Left forelimb (tissue), 1 donor: ENCODE measurements around the gene SWI5.
"Not testable (repeated sequence)": the region's sequence is repeated elsewhere in the genome, so short reads cannot be mapped to it uniquely, and the experiment has no call there.

Source experiments
- DNase-seq: peaks from one replicate; pipeline ENCODE4 v3.0.0-alpha.2; 2018; ENCODE audit warnings: low spot score

The SWI5 gene

DNA sequence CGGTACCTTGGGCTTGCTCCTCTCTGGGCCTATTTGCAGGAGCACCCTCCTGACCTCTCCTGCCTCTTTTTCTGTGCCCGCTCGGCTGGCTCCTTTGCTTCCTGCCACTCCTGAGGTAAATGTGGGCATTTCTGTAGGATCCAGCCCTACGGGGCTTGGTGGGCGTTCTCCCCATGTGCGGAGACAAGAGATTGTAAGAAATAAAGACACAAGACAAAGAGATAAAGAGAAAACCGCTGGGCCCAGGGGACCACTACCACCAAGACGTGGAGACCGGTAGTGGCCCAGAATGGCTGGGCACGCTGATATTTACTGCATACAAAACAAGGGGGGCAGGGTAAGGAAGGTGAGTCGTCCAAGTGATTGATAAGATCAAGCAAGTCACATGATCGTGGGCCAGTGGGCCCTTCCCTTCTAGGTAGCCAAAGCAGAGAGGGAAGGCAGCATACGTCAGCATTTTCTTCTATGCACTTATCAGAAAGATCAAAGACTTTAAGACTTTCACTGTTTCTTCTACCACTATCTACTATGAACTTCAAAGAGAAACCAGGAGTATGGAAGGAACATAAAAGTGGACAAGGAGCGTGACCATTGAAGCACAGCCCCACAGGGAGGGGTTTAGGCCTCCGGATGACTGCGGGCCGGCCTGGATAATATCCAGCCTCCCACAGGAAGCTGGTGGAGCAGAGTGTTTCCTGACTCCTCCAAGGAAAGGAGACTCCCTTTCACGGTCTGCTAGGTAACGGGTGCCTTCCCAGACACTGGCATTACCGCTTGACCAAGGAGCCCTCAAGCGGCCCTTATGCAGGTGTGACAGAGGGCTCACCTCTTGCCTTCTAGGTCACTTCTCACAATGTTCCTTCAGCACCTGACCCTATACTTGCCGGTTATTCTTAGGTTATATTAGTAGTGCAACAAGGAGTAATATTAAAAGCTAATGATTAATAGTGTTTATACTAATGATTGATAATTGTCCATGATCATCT lies 3.3 kb downstream of the SWI5 start:
- DNase-seq: not testable (repeated sequence)

DNA sequence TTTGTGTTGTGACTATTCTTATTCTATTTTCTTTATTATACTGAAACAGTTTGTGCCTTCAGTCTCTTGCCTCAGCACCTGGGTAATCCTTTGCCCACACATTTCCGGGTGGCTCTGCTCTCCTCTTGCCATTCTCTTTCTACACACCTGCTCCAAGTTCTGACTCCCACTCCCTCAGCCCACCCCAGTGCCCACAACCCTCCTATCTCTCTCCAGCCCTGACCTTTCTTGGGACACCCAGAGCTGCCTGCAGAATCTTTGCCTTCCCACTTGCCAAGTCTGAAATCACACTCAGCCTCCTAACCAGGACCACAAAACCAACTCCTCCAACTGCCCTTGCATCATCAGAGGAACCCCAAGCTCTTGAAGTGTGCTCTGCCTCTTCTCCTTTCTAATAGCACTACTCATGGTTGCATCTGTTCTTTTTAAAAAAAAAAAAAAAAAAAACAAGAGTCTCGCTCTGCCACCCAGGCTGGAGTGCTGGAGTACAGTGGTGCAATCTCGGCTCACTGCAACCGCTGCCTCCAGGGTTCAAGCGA lies 4.1 kb downstream of the SWI5 start:
- no peak for DNase-seq

DNA sequence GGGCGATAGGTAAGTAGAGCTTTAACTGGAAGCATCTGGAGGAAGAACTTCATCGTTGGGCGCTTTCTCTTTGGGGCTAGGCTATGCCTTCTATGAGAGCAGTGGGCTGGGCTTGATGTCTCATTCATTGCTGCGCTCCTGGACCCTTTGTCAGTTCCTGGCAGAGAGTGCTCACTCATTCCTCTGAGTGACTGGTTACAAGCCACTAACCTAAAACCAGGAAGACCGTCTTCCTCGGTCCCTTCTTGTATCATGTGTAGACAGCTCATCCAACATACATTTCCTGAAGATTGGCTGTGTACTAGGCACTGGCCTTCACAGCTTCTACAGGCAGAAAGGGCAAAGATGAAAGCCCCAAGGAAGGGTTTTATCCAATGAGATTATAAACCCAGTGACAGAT lies 6.4 kb downstream of the SWI5 start:
- no peak for DNase-seq

DNA sequence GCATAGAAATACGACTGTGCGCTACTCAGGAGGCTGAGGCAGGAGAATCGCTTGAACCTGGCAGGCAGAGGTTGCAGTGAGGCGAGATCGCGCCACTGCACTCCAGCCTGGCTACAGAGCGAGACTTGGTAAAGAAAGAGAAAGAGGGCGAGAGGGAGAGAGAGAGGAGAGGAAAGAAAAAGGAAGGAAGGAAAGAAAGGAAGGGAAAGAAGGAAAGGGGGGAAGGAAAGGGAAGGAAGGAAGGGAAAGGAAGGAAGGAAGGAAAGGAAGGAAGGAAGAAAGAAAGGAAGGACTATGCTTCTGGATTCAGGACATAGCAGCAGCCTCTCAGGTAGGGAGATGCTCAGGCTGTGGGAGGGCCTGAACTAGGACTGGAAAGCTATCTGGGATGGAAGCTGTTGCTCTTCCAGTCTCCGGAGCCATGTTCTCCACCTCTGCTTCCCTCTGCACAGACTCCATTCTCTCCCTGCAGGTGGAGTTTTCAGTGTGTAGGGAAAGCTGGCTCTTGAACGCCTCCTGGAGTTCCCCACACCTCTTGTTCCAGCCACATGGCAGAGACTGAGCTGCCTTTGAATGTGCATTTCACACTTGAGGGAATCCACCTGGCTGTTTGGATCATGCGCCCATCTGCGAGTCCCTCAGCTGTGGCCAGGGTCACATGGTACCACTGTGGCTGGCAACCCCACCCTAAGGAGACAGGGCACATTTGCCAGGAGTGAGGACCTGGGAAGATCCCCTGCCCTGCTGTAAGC lies 9.1 kb downstream of the SWI5 start:
- no peak for DNase-seq

DNA sequence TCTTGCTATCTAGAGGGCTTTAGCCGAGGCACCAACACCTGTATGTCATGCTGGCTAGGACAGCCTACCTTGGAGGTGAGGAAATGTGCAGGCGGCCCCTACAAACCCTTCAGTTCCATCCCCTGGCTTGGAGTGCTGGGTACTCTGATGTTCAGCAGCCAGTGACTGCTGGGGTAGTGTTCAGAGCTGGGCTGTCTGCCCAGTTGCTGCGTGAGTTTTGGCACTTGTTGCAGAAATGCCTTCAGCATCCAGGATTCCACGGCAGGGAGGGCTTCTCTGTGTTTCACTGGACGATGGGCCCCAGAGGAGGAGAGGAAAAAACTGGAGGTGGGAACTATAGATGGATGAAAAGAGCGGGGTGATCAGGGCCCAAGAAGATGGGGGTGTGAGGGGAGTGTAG lies 10.4 kb downstream of the SWI5 start:
- DNase-seq: no peak

DNA sequence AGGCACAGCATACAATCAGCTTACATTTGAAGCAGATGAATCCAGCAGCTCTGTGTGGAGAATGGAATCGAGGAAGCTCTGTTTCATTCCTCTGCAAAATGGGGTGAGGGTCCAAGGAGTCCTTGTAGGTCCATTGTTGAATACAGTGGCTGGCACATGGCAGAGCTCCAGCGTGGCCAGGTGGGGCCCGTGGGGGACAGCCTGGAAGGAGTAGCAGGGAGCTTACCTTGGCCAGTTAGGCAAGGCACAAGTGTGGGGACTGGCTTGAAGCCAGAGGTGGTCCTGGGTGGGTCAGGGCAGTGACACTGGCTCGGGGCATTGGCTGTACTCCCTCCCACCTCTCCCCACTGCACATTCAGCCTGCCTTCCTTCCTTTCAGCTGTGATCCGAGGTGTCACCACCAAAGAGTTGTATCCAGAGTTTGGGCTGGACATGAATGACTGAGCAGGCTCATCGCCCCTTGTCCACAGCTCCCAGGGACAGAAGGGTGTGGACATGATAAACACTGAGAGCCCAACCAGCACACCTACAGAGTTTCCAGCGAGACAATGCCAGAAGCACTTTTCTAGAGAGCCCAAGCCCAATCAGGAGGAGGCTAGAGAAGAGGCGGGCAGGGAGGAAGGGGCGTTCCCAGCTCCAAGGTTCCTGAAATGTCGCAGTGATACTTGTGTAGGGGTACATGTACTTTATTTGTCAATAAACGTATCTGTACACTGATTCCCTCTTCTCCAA lies 12.4 kb downstream of the SWI5 start:
- no peak for DNase-seq

DNA sequence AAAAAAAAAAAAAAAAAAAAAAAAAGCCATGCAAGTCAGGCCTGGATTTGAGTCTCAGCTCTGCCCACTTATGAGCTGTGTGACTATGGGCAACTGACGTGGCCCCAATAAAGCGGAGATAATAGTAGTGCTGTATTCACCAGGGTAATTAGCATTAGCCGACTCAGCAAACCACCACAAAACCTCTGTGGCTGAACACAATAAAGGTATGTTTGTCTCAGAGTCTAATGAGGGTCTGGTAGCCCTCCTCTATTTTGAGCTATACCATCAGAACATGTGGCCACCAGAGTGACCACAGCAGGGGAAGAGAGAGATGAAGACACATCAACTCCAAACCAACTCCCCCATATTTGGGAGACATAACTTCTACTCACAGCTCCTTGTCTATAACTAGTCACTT lies 15.9 kb downstream of the SWI5 start:
- no peak for DNase-seq

DNA sequence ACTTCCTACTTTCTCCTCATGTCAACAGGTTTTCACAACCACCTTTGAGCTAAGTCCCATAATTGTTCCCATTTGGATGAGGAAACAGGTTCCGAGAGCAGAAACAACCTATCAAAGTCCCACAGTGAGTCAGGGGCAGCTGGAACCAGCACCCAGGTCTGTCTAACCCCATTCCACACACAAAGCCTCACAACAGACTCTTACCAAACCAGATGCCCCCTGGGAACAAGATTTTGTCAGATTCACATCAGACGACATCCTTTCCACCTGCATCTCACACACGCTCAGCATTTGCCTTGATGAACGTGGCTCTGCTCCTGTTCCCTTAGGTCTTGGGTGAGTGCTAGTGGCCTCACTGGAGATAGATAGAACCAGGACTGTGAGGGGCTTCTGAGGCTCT lies 17.0 kb downstream of the SWI5 start:
- DNase-seq: no peak

DNA sequence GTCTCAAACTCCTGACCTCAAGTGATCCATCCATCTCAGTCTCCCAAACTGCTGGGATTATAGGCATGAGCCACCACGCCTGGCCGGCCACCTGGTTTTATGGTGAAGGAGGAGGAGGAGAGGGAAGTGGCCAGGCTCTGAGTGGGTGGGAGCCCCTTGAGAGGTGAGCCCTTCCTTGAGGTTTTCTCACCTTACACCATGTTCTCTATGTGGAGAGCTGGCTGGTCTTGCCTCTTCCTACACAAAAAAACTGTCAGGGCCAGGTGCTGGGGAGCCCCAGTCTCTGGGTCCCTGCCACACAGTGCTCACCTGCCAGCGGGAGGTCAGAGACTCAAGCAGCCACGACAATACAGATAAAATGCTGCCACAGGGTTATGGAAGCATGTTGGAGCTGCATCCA lies 18.1 kb downstream of the SWI5 start:
- no peak for DNase-seq

DNA sequence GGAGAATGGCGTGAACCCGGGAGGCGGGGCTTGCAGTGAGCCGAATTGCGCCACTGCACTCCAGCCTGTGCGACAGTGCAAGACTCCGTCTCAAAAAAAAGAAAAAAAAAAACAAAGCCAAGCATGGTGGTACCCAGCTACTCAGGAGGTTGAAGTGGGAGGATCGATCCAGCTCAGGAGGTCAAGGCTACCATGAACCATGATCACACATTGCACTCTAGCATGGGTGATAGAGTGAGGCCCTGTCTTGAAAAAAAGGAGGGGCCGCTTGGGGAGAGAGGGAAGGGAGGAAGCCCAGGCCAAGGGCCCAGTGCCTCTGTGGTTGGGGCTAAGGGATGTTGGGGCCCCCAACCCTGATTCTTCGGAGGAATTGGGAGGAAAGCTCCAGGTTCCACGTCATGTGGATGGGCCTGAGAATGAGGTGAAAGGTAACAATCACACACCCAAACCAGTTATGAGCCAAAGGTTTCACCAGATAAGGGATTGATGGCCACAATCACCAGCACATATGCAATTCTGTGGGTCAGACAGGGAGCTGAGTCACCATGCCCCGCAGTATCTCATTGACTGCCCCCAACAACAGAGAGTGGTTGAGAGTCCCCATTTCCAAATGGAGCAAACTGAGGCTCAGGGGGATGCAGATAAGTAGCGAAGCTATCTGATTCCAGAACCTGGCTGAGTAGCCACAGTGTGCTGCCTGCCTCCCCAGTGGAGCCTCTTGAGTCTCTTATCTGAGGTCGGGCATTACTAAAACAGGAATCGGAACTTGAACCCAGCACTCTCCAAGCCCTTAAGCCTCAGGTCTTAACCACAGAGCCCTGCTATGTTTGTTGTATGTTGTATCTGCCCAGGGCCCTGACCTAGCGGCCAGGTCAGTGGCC lies 20.5 kb downstream of the SWI5 start:
- DNase-seq: no peak

DNA sequence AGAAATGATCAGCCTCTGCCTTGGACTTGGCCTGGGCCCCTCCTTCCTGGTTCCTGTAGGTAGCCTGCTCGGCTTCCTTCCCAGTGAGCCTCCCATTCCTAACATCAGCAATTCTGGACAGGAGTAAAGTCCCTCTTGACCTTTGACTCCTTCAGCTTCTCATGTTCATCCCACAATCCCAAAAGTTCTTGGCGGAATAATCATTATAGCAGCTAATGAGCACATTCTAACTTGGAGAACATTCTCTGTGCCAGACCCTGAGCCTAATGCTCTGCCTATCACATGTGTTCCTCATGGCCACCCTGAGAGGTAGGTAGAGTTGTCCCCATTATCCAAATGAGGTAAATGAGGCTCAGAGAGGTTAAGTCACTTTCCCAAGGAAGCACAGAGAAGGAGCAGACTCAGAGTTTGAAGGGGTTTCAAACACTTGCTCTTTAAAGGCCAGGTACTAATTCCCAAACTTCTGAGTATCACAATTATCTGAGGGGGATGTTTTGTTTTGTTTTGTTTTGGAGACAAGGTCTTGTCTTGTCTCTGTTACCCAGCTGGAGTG lies 21.2 kb downstream of the SWI5 start:
- no peak for DNase-seq

DNA sequence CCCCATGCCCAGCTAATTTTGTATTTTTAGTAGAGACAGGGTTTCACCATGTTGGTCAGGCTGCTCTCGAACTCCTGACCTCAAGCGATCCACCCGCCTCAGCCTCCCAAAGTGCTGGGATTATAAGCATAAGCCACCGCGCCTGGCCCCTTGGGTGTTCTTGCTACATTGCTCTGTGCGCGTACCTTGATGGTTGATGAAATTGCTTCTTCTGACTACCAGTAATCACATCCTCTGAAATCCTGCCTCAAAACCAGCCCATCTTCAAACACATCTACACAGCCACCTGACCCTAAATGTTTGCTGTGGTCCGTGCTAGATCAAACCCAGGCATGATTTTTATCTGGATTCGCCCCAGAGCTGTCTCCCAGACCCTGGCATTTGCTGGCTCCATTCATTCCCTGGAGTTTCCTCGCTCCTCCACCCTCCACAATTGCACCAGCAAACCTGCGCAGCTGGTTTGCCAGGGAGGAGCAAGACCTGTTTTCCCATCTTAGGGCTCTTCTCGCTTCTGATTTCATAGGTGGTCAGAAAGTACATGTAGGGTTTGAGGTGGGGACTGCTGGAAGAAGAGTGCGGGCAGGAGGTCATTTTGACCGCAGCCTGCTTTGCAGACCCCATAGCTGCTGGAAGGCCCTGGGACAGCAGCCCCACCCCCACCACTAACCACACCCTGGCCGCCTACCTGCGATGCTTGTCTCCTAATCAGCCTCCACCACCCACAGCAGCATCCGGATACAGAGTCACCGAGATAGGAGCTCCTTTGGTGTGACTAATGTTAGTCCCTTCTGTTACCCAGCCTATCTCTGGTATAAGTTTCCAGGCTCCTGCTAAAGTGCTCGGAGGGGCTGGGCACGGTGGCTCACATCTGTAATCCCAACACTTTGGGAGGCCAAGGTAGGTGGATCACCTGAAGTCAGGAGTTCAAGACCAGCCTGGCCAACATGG lies 22.7 kb downstream of the SWI5 start:
- DNase-seq: no peak

DNA sequence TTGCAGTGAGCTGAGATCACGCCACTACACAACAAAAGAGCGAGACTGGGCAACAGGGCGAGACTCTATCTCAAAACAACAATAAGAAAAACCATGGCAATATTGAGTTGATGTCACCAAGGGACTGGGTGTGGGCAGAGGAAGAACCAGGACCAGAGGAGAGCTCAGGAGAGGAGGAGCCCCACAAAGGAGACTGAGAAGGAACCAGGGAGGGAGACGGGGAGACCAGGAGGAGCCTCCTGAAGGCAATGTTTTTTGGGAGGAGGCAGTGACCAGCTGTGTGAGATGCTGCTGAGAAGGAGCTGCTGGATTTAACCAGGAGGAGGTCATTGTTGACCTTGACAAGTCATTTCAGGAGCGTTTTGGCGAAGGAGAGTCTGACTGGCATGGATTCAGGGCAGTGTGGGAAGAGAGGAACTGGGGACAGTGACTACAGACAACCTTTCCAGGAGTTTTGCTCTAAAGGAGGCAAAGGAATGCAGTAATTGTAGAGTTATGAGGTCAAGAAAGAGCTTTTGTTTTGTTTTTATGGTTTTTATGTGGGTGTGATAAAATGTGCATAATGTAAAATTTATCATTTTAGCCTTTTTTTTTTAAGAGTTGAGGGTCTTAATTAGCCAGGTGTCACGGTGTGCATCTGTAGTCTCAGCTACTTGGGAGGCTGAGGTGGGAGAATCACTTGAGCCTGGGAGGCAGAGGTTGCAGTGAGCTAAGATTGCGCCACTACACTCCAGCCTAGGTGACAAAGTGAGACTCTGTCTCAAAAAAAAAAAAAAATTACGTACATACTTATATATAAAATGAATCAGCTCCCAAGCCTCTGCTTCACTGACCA lies 28.3 kb downstream of the SWI5 start:
- no peak for DNase-seq

DNA sequence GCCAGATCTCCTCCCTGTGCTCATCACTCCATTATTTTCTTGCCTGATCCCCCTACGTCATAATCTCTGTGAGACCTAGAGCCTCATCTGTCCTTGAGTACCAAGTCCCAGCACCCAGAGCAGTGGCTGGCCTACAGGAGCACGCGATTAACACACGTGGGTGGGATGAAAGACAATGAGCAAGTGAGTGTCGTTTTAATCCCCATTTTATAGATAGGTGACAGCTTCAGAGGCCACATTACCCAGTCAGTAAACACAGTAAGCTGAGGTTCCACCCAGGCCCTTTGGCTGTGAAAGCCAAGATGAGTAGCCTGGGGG lies 28.9 kb downstream of the SWI5 start:
- no peak for DNase-seq

DNA sequence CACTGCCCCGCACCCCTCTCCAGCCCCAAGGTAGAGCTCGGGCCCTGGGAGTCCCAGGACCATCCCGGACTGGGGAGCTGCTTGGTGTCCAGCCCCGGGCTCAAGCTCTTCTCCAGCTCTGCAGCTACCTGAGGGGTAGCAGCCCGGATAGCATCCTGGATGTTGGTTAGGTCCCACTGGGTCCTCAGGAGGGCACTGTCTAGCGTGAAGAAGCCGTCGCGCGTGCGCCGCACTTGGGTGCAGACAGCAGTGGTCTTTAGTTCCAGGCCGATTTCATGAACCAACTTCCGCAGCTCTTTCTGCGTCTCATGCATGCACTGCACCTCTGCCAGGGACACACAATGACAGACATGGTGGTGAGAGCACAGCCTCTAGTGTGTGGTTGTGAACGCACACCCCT lies 33.5 kb downstream of the SWI5 start:
- no peak for DNase-seq

DNA sequence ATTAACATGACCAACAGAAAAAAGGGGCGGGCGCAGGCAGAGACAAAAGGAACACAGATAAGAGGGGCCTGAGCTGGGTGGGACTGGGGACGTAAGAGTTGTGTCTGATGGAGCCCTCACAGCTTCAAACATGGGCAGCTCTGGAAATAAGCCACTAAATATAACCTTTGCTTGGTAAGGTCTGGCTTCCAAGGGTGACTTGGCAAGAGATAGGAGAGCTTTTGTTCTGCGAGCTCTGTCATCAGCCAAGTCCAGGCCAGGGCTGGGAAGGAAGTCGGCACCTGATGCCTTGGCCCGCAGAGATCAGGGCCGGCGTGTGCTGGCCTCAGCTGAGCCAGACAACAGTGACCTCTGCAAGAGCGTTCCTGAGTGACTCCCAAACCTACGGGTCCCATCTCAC lies 34.4 kb downstream of the SWI5 start:
- no peak for DNase-seq

DNA sequence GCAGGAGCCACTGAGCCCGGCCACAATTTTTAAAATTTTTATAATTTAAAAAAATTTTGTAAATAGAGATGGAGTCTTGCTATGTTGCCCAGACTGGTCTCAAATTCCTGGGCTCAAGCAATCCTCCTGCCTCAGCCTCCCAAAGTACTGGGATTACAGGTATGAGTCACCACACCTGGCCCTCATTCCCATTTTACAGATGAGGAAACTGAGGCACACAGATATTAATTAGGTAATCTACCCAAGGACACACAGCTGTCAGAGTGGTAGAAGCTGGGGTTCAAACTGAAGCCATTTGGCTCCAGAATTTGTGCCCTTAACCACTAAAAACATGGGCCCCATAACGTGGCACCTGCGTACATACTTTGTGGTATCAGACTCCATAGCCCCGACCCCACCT lies 38.6 kb downstream of the SWI5 start:
- DNase-seq: no peak

DNA sequence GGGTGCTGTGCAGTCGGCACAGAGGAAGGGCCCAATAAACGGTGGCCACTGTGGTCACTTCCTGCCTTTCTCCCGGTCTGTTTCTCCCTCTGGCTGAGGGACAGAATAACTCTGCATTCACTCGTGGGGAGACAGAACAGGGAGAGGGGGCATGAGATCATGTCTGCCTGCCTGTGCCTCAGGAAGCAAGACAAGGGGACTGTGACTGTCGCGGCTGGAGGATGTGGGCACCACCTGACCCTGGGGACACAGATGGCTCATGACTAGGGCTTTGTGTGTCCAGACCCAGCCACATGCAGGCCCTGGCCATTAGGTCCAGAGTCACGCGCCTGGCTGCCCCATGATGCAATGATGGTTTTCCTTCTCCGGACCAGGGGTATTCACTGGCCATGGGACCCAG lies 40.3 kb downstream of the SWI5 start:
- DNase-seq: no peak

DNA sequence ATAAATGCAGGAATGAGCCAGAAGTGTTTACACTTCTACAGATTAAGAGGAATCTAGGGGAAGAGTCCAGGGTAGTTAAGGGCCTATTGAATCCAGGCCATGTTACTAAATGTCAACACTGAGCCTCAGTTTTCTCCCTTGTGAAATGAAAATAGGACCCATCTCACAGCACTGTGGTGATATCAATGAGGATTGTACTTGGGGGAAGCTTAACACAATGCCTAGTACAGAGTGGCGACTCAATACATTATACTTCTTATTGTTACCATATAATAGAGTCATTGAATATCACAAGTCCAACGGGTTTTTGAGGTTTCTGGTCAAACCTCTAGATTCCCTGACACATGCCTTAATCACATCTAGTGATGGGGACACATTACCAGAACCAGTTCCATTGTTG lies 41.6 kb downstream of the SWI5 start:
- no peak for DNase-seq
